Heart right ventricle (tissue), 16 donors: Measurements from ENCODE around the gene GRID1. TPM values are rescaled to one million over a fixed set of nuclear protein-coding genes. Genes with fewer than 3 reads are reported as not detected.
A peak's percentile ranks its signal among the peaks of the same experiment; 100 is the strongest.

Experiments
- ATAC-seq, 8 donors: fragments of 200-7000 bp; cut with Tn5 transposase; one replicate each; pipeline ENCODE4 v1.9.1; 2020; ENCODE audit warnings: mild to moderate bottlenecking in 8 of 8, moderate library complexity in 8 of 8, moderate number of reproducible peaks in 1 of 8
- DNase-seq, 2 donors: peaks; one replicate each; pipeline ENCODE4 v3.0.0-alpha.2; 2020
- H3K27ac ChIP-seq, 10 donors: fragments of 200-600 bp; sonication (generic) in 2 of 10; one replicate each; pipeline versions ENCODE4 v1.5.0 to v1.8.0; 2020 to 2022; ENCODE audit warnings: mild to moderate bottlenecking in 3 of 10
- H3K27me3 ChIP-seq, 7 donors: fragments of 200-600 bp; one replicate each; pipeline ENCODE4 v1.8.0; 2021 to 2022; ENCODE audit warnings: mild to moderate bottlenecking in 2 of 7
- H3K36me3 ChIP-seq, 9 donors: fragments of 200-600 bp; sonication (generic) in 1 of 9; one replicate each; pipeline versions ENCODE4 v1.5.0 to v1.8.0; 2020 to 2022; ENCODE audit warnings: mild to moderate bottlenecking in 2 of 9
- H3K4me1 ChIP-seq, 9 donors: fragments of 200-600 bp; sonication (generic) in 1 of 9; one replicate each; pipeline versions ENCODE4 v1.5.0 to v1.8.0; 2020 to 2022; ENCODE audit warnings: mild to moderate bottlenecking in 4 of 9
- H3K4me3 ChIP-seq, 10 donors: fragments of 200-600 bp; sonication (generic) in 2 of 10; one replicate each; pipeline versions ENCODE4 v1.5.0 to v1.8.0; 2020 to 2022; ENCODE audit warnings: mild to moderate bottlenecking in 7 of 10, moderate library complexity in 2 of 10
- H3K9me3 ChIP-seq, 11 donors: fragments of 200-600 bp in 10 of 11; sonication (generic) in 2 of 11; one replicate each; pipeline versions ENCODE4 v1.5.0 to v1.8.0; 2013 to 2022; ENCODE audit warnings: mild to moderate bottlenecking in 2 of 11, control low read depth in 1 of 11, moderate library complexity in 1 of 11
- CTCF ChIP-seq, 9 donors: fragments of 200-600 bp; sonication (generic) in 2 of 9; IDR thresholded peaks; one replicate each; pipeline versions ENCODE4 v1.5.0 to v1.8.0; 2021 to 2022; ENCODE audit warnings: antibody characterized with exemption in 9 of 9, mild to moderate bottlenecking in 5 of 9, moderate library complexity in 1 of 9
- WGBS, 2 donors: extraction: QIAGEN DNeasy Blood & Tissue Kit; methylation state at CpG; one replicate each; pipeline ENCODE4 v1.1.7; 2013; ENCODE audit warnings: inconsistent platforms in 1 of 2; 5-methylcytosine and 5-hydroxymethylcytosine counted together
- intact Hi-C, 10 donors: fragments of 100-400 bp; cut with DNase I; formaldehyde crosslinking; loops; one replicate each; pipeline versions ENCODE4 v1.11.1 to v1.14.2; 2022
- polyA plus RNA-seq, 2 donors: library from polyadenylated mRNA; stranded (reverse); fragments of 200-250 nt; gene quantifications; one replicate each; pipeline ENCODE4 v1.2.3, GENCODE V29; 2013
- total RNA-seq, 10 donors: library from RNA; stranded (reverse); fragmentation: NEBNext Ultra II Directional in 3 of 10; extraction: Animal tissue kit (Norgen Biotek cat#: 25700) in 3 of 10; gene quantifications; one replicate each; pipeline versions ENCODE4 v1.2.1 to v1.2.4, GENCODE V29; 2021 to 2023
- donor health status: Arrhythmogenic right ventricular cardiomyopathy.
- donor health status: ischemic (EF 13 %, LVEDD 7.1; RV severe dilation, severe dysfunction).
- donor health status: healthy with polysubstance abuse.
- donor health status: DM: no; HTN: yes; CAD: no.
- donor health status: DM: no; HTN: no; CAD: no.
- donor health status: ischemic (EF 25% LVEDD 6.9; RV normal size, moderate dysfunction).
- donor health status: ischemic (EF 25% LVEDD 5.7; RV mildly dilated, moderate dysfunction).
- donor health status: healthy.
- donor health status: DM: yes; HTN: yes; CAD: no.
- donor health status: Ischemic cardiomyopathy.
- donor health status: ischemic (EF 35%, LVEDD 5.7; RV mildly dilated, moderate dysfunction).
- donor health status: nonischemic (EF 11% LVEDD 7.7; RV severe dilation, severe dysfunction).
- donor health status: DM: yes; HTN: yes; CAD: no.
- donor health status: PGD.
- donor health status: ischemic (EF 29% LVEDD 5.4; RV normal size, mild dysfunction).
- donor health status: nonischemic (EF 23%, LVEDD 6.1; RV moderate dilation, normal function).

The GRID1 gene
- total and polyA plus RNA-seq, 12 donors, result 0.44 to 3.4 (median 1.5) TPM

- intact Hi-C loops, result no loop called here
- 68 to 71% methylated on average over 10 of the region's 10 CpGs for whole genome bisulfite sequencing, 2 donors
- no peak overlapping the region for H3K4me3 ChIP-seq
- peaks cover 0 to 4% (median 0%) of the 10 kb centered on the region in 9 donors for H3K4me1 ChIP-seq
- no peak for DNase-seq
- H3K27me3 ChIP-seq, result peaks cover 0 to 5% (median 0%) of the 10 kb centered on the region in 7 donors
- no peaks in the 10 kb centered on the region for H3K9me3 ChIP-seq
- H3K36me3 ChIP-seq, result no peaks in the 10 kb centered on the region
- no peak overlapping the region for H3K27ac ChIP-seq
- no peak for ATAC-seq
- no peak for TF ChIP-seq CTCF (IDR thresholded peaks at IDR 0.05)
Measured at GRCh38 chr10:86225103-86225782, 141.4 kb downstream of the GRID1 start.

DNA sequence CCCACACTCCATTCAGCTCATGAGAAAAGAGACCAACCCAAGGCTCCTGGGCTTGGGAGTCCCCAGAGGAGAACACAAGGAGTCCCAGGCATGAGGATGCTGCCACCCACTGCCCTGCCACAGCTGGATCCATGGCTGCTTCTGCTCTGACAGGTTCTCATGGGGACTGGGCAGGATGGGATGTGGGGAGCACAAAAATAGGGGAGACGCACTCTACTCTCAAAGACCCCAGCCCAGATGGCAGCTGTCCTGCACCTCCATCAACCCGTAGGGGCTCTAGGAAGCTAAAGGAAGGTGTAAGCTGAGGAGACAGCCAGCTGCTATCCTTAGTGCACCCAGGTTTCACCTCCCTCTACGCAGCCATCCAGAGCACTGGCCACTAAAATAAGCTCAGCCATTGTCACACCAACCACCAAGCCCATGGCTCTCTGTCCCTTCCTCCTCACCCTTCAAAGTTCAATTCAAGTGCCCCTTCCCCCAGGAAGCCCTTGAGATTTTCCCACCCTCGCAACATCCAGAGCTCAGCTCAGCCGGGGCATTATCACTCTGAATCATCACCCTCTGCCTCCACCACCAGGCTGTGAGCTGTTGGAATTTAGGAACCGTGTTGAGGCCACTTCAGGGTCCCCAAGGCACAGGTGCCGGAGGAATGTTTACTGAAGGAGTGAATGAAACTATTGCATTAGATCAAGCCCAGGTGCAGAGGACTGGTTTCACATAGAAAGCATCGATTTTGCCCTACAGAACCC is 142.1 kb downstream of the GRID1 start:
- Histone ChIP-seq H3K27me3 (peaks cover 0 to 7% (median 0%) of the 10 kb centered on the region in 7 donors), H3K4me1 (peaks cover 0 to 4% (median 0%) of the 10 kb centered on the region in 9 donors), H3K27ac (no peak overlapping the region), H3K9me3 (no peaks in the 10 kb centered on the region), H3K36me3 (no peaks in the 10 kb centered on the region), H3K4me3 (no peak overlapping the region)
- no peak for TF ChIP-seq CTCF (IDR thresholded peaks at IDR 0.05)
- intact Hi-C loops, result no loop called here
- no peak for DNase-seq
- WGBS, 2 donors, result 70 to 72% methylated on average over 8 of the region's 8 CpGs
- peak in 1 of 8 donors; percentile 39 for ATAC-seq

DNA sequence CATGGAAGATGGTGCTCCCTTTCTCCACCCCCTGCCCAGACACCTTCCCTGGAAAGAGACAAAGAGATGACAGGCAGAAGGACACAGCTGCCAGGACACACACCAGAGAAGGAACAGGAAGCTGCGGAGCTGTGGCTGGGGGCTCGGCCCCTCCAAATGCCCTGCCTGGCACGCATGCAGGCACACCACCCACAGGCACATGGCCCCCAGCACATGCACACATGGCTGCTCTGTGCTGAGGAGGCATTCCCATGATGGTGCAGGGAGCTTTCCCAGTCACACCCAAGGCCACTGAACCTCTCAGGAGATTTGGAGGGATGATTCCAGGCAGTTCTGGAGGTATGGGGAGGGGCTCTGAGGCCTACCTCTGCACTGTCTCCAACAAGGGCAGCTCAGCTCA is 143.3 kb downstream of the GRID1 start:
- DNase-seq (no peak), ATAC-seq (no peak)
- 73 to 74% methylated on average over 3 of the region's 3 CpGs for WGBS, 2 donors
- intact Hi-C loops, result no loop called here
- no peak overlapping the region for H3K27ac ChIP-seq
- TF ChIP-seq CTCF (IDR thresholded peaks at IDR 0.05), result no peak
- H3K27me3 ChIP-seq, result peaks cover 0 to 7% (median 0%) of the 10 kb centered on the region in 7 donors
- peaks cover 0 to 4% (median 0%) of the 10 kb centered on the region in 9 donors for H3K4me1 ChIP-seq
- H3K4me3 ChIP-seq, result no peak overlapping the region
- no peaks in the 10 kb centered on the region for H3K9me3 ChIP-seq
- no peaks in the 10 kb centered on the region for H3K36me3 ChIP-seq

DNA sequence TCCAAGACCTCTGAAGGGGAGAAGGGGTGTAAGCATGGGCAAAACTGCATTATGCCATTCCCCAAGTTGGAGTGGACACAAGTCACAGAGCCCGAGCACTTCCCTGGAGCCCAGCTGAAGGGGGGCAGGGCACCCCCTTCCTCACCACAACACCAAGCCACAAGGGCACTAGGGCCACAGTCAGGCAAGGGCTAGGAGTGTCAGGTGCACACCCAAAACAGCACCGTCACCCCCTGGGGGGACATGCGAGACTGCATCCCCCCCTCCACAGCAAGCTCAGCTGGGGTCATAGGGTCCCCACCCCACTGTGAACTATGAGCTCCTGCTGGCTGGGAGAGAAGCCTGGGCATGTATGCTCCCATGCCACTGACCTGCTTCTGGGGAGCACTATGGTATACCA is 143.9 kb downstream of the GRID1 start:
- Histone ChIP-seq H3K27ac (no peak overlapping the region), H3K36me3 (no peaks in the 10 kb centered on the region), H3K27me3 (peaks cover 0 to 7% (median 0%) of the 10 kb centered on the region in 7 donors), H3K9me3 (no peaks in the 10 kb centered on the region), H3K4me3 (no peak overlapping the region), H3K4me1 (peaks cover 0 to 4% (median 0%) of the 10 kb centered on the region in 9 donors)
- ATAC-seq, result no peak
- no peak for DNase-seq
- TF ChIP-seq CTCF (IDR thresholded peaks at IDR 0.05), result no peak
- 78 to 89% methylated on average over 3 of the region's 3 CpGs for WGBS, 2 donors
- intact Hi-C loops, result no loop called here
